22Rv1 (cell line): ENCODE measurements around the gene PARD3.

Source experiments
- CTCF ChIP-seq: fragments of 450-650 bp; IDR thresholded peaks from 2 replicates; pipeline ENCODE4 v1.5.1; 2017; ENCODE audit warnings: mild to moderate bottlenecking
- ZFX ChIP-seq: fragments of 450-650 bp; IDR thresholded peaks from 2 replicates; pipeline ENCODE4 v1.6.1; 2017; ENCODE audit warnings: antibody characterized with exemption, borderline replicate concordance

- no peak for TF ChIP-seq CTCF
- TF ChIP-seq ZFX, result no peak
These were observed 663.6 kb downstream of the PARD3 start for GRCh38 chr10:34151481-34151880.
